Panc1 (cell line): ENCODE measurements around the gene STAT3. TPM values are rescaled to one million over a fixed set of nuclear protein-coding genes. Genes with fewer than 3 reads are reported as not detected.
"Not testable (repeated sequence)": the region's sequence is repeated elsewhere in the genome, so short reads cannot be mapped to it uniquely, and the experiment has no call there.

Experiments used
- ATAC-seq: fragments of 200-7000 bp; cut with Tn5 transposase; 2 replicates; pipeline ENCODE4 v1.9.1; 2020; ENCODE audit warnings: mild to moderate bottlenecking, moderate library complexity
- BruUV-seq: library from RNA; stranded (reverse); fragments of 400-500 nt; replicated peaks from 2 replicates; lab custom pipeline; 2021; lab: Mats Ljungman, UMichigan
- CTCF ChIA-PET: fragments of 300-600 bp; sonication (Branson Sonifier 250); formaldehyde crosslinking; loops from one replicate; lab custom pipeline; 2022; ENCODE audit warnings: antibody characterized with exemption; lab: Charles Lee
- POLR2A ChIA-PET: fragments of 300-600 bp; sonication (Branson Sonifier 250); formaldehyde crosslinking; loops from one replicate; lab custom pipeline; 2022; ENCODE audit warnings: antibody characterized with exemption; lab: Charles Lee
- DNase-seq: peaks from one replicate; pipeline ENCODE4 v3.0.0-alpha.2; 2010; ENCODE audit warnings: low read depth, low spot score
- H3K27ac ChIP-seq: 2 replicates; pipeline ENCODE4 v1.5.1; 2011; ENCODE audit warnings: mild to moderate bottlenecking, low read length, inconsistent platforms
- H3K27me3 ChIP-seq: fragments of 200-500 bp; sonication (Bioruptor generic); 2 replicates; pipeline ENCODE4 v1.6.0; 2014; ENCODE audit warnings: low read length, inconsistent platforms; ENCODE audit not compliant: control insufficient read depth, insufficient read depth
- H3K36me3 ChIP-seq: fragments of 200-500 bp; sonication (Bioruptor generic); 2 replicates; pipeline ENCODE4 v1.5.1; 2014; ENCODE audit warnings: inconsistent platforms, mild to moderate bottlenecking, low read length, moderate library complexity; ENCODE audit not compliant: control insufficient read depth, insufficient read depth
- H3K4me1 ChIP-seq: 2 replicates; pipeline ENCODE4 v1.5.1; 2011; ENCODE audit warnings: inconsistent platforms, mild to moderate bottlenecking, low read length, moderate library complexity; ENCODE audit not compliant: control insufficient read depth, insufficient read depth
- H3K4me3 ChIP-seq, 2 experiments: 2 replicates each; pipeline ENCODE4 v1.5.1; 2011 to 2012; ENCODE audit warnings: low read depth in 2 of 2, low read length in 2 of 2, mild to moderate bottlenecking in 2 of 2, inconsistent platforms in 1 of 2, moderate library complexity in 1 of 2
- H3K9me3 ChIP-seq: fragments of 200-500 bp; sonication (Bioruptor generic); 2 replicates; pipeline ENCODE4 v1.5.1; 2014; ENCODE audit warnings: low read depth, mild to moderate bottlenecking, inconsistent platforms, low read length, moderate library complexity; ENCODE audit not compliant: control insufficient read depth, insufficient read depth
- POLR2AphosphoS5 ChIP-seq: IDR thresholded peaks from 2 replicates; pipeline ENCODE4 v1.6.1; 2012; ENCODE audit warnings: mild to moderate bottlenecking, low read depth, low read length, moderate library complexity
- SIN3A ChIP-seq: IDR thresholded peaks from 2 replicates; pipeline ENCODE4 v1.6.1; 2012; ENCODE audit warnings: low read depth, mild to moderate bottlenecking, low read length, moderate library complexity, borderline replicate concordance; ENCODE audit not compliant: insufficient read depth
- in situ Hi-C: cut with HindIII; loops from 2 replicates; pipeline ENCODE4 v1.10.0; 2016; ENCODE audit warnings: low sequenced_read_pairs, low pct_unique_long_range_greater_than_20kb
- intact Hi-C: fragments of 100-400 bp; cut with micrococcal nuclease; formaldehyde crosslinking; loops from one replicate; pipeline ENCODE4 v1.10.0; 2022; ENCODE audit not compliant: unreplicated experiment
- total RNA-seq: library from RNA; stranded (reverse); gene quantifications from one replicate; pipeline ENCODE4 v1.2.1, GENCODE V29; 2021; ENCODE audit not compliant: unreplicated experiment
- TF ChIP-seq, protein P1 (sequence below): fragments of 450-650 bp; IDR thresholded peaks from 2 replicates; pipeline ENCODE4 v1.5.1; 2017; ENCODE audit warnings: mild to moderate bottlenecking
- TF ChIP-seq, protein P2 (sequence below), 2 experiments: IDR thresholded peaks; 2 replicates each; pipeline ENCODE4 v1.6.1; 2011 to 2012; ENCODE audit warnings: low read depth in 2 of 2, control low read depth in 1 of 2, low read length in 1 of 2, mild to moderate bottlenecking in 1 of 2, moderate library complexity in 1 of 2; ENCODE audit not compliant: insufficient read depth in 1 of 2

The STAT3 gene
- total RNA-seq, 1 experiment from 2014 or later, result 287 TPM

DNA sequence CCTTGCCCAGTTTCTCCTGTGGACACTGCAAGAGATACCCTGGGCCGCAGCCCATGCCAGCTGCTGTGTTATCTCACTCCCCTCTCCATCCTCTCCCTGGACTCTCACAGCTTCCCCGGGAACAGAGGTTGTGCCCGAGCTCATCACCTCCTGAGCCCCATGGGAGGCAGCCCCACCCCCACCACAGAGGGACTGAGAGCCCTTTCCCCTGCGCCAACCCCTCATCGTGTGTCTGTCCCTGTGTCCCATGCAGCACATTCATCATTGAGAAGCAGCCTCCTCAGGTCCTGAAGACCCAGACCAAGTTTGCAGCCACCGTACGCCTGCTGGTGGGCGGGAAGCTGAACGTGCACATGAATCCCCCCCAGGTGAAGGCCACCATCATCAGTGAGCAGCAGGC lies 87.2 kb downstream of the STAT3 start:
- ATAC-seq (no peak), DNase-seq (no peak)
- Histone ChIP-seq H3K9me3 (no peaks in the 10 kb centered on the region), H3K27me3 (no peaks in the 10 kb centered on the region), H3K27ac (no peak overlapping the region), H3K36me3 (no peaks in the 10 kb centered on the region), H3K4me1 (no peaks in the 10 kb centered on the region), H3K4me3 (no peak overlapping the region)
- TF ChIP-seq, protein P1, sequence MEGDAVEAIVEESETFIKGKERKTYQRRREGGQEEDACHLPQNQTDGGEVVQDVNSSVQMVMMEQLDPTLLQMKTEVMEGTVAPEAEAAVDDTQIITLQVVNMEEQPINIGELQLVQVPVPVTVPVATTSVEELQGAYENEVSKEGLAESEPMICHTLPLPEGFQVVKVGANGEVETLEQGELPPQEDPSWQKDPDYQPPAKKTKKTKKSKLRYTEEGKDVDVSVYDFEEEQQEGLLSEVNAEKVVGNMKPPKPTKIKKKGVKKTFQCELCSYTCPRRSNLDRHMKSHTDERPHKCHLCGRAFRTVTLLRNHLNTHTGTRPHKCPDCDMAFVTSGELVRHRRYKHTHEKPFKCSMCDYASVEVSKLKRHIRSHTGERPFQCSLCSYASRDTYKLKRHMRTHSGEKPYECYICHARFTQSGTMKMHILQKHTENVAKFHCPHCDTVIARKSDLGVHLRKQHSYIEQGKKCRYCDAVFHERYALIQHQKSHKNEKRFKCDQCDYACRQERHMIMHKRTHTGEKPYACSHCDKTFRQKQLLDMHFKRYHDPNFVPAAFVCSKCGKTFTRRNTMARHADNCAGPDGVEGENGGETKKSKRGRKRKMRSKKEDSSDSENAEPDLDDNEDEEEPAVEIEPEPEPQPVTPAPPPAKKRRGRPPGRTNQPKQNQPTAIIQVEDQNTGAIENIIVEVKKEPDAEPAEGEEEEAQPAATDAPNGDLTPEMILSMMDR, result no peak
- TF ChIP-seq SIN3A (no peak), POLR2AphosphoS5 (no peak)
- TF ChIP-seq, protein P2, sequence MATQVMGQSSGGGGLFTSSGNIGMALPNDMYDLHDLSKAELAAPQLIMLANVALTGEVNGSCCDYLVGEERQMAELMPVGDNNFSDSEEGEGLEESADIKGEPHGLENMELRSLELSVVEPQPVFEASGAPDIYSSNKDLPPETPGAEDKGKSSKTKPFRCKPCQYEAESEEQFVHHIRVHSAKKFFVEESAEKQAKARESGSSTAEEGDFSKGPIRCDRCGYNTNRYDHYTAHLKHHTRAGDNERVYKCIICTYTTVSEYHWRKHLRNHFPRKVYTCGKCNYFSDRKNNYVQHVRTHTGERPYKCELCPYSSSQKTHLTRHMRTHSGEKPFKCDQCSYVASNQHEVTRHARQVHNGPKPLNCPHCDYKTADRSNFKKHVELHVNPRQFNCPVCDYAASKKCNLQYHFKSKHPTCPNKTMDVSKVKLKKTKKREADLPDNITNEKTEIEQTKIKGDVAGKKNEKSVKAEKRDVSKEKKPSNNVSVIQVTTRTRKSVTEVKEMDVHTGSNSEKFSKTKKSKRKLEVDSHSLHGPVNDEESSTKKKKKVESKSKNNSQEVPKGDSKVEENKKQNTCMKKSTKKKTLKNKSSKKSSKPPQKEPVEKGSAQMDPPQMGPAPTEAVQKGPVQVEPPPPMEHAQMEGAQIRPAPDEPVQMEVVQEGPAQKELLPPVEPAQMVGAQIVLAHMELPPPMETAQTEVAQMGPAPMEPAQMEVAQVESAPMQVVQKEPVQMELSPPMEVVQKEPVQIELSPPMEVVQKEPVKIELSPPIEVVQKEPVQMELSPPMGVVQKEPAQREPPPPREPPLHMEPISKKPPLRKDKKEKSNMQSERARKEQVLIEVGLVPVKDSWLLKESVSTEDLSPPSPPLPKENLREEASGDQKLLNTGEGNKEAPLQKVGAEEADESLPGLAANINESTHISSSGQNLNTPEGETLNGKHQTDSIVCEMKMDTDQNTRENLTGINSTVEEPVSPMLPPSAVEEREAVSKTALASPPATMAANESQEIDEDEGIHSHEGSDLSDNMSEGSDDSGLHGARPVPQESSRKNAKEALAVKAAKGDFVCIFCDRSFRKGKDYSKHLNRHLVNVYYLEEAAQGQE (IDR thresholded peaks at IDR 0.05; ENCODE audit: insufficient read depth in 1 of 2, low read depth in 2 of 2, low read length in 1 of 2), result no peak
- ChIA-PET CTCF (no interaction called here), POLR2A (no interaction called here)
- intact Hi-C loops (no loop called here), in situ Hi-C loops (no loop called here)
- no TSS peak for BruUV-seq

DNA sequence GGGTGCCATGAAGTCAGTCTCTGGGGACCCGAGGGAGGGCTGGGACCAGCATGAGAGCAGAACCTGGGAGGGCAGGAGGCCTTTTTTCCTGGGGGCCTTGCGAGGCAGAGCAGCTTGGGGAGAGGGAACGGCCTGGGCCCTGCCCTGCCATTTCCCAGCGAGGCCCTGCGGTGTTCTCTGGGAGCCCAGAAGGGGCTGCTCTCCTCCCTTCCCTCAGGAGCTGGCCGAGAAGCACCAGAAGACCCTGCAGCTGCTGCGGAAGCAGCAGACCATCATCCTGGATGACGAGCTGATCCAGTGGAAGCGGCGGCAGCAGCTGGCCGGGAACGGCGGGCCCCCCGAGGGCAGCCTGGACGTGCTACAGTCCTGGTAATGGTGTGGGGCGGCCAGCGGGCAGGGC lies 88.3 kb downstream of the STAT3 start:
- H3K27ac ChIP-seq, H3K4me3 ChIP-seq, intact Hi-C loops, POLR2A ChIA-PET, DNase-seq, CTCF ChIA-PET, H3K27me3 ChIP-seq, in situ Hi-C loops, BruUV-seq, H3K9me3 ChIP-seq, H3K36me3 ChIP-seq, H3K4me1 ChIP-seq, ATAC-seq: not testable (repeated sequence)

DNA sequence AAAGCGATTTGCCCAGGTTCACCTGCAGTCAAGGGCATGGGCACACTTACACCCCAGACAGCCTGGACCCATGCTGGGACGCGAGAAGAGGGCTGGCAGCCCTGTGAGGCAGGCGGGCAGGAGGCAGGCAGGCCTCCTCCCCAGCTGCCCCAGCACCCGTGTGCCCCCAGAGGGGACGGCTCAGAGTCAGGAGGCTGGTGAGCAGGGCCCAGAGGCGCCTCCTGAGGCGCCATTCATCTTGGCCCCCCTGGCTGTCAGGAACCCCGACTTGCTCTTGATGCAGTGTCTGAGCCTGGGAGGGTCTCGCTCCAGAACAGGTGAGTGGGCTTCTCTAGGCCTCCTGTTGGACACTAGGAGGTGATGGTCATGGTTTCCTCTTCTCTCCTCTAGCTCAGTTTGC lies 88.9 kb downstream of the STAT3 start:
- H3K4me3 ChIP-seq, intact Hi-C loops, H3K9me3 ChIP-seq, ATAC-seq, H3K27ac ChIP-seq, H3K27me3 ChIP-seq, POLR2A ChIA-PET, in situ Hi-C loops, BruUV-seq, CTCF ChIA-PET, DNase-seq, H3K4me1 ChIP-seq, H3K36me3 ChIP-seq: not testable (repeated sequence)

DNA sequence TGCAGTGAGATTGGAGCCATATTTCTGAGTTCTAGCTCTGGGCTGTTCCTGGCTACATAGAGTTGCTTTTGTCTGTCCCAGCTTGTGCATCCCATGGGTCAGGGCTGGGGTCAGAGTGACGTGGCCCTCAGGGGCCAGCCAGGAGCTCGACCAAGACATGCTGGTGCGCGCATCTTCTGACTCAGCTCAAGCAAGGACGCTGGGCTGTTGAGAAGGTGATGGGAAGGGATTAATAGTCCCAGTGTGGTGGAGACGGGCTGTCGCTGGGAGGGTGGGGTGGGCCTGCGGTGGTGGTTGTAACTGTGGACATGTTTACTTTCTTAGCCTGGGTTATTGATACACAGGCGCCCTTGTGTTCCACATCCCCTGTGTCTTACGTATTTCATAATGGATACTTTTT lies 90.5 kb downstream of the STAT3 start:
- H3K9me3 ChIP-seq, H3K36me3 ChIP-seq, H3K4me3 ChIP-seq, H3K27me3 ChIP-seq, in situ Hi-C loops, BruUV-seq, intact Hi-C loops, ATAC-seq, CTCF ChIA-PET, POLR2A ChIA-PET, H3K27ac ChIP-seq, DNase-seq, H3K4me1 ChIP-seq: not testable (repeated sequence)
